GM18520 (cell line): ENCODE measurements around the gene HPS4.
"Not testable (repeated sequence)": the region's sequence is repeated elsewhere in the genome, so short reads cannot be mapped to it uniquely, and the experiment has no call there.

Source experiments
- ATAC-seq: cut with Tn5 transposase; IDR thresholded peaks from one replicate; pipeline ENCODE4 v1.9.1; 2021; ENCODE audit not compliant: unreplicated experiment

Gene HPS4

DNA sequence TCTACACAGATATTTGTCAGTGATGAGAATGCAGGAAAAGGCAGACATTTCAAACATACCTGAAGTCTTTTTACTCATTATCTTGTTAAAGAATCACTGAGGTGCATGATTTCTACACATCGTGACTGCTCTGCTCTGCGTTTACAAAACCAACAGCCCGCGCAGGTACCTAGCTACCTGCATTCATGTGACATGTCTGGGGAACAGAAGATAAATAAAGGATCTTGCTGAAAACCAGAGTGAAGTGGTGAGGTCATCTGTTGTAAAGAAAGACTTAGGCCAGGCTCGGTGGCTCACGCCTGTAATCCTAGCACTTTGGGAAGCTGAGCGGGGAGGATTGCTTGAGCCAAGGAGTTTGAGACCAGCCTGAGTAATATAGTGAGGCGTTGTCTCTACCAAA, 38.8 kb downstream of the HPS4 start:
- no peak for ATAC-seq

DNA sequence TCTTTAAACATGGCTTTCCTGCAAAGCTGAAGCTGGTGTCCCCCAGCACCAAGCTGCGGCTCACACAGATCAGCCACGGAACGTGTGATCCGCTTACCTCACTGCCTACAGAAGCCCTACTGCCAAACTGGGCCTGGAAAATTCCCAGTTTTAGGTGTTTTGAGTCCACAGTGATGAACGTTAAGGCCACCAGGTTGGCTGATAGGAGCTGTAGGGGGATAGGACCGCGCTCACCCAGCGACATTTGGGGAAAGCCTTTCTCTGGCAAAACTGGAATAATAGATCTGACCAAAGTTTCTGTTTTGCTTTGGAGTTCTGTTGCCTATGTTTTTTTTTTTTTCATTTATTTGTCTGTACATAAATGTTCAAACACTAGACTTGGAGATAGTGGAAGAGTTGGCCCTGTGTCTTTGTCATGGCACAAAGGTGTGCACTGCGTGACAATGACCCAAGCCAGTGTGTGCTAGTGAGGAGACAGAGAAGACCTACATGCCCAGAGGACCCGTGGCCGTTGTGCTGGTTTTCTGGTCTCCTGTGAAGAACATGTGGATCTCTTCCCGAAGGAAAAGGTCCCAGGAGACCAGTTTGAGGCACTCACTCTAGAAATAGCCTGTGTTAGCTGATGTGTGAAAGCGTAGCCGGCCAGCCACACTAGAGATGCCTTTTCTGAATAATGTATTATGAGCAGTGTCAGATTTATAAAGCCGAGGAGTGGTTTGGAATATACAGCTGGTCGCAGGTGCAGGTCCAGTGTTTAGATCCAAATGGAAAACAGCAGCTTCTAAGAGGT, 39.5 kb downstream of the HPS4 start:
- ATAC-seq = no peak

DNA sequence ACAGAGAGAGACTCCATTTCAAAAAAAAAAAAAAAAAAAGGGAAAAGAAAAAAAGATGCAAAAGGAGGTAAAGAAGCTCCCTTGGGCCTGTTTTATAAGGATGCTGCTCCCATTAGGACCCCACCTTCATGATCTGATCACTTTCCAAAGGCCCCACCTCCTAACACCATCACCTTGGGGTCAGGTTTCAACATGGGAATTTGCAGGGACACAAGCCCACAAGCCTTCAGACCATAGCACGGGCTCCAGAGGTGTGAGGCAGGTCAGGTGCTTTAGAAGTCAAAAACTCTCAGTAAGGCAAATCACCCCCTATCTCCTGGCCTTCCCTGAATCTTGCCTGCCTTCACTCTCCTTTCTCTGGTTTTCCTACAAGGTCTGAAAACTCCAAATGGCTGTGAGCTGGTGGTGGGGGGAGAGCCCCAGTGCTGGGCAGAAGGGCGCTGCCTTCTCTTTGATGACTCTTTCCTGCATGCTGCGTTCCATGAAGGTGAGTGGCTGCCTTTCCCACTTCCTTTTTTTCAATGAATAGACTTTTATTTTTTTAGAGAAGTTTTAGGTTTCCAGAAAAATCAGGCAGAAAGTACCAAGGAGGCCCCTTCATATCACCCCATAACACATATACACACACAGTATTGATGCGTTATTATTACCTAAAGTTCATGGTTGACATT, 41.4 kb downstream of the HPS4 start:
- ATAC-seq = no peak

DNA sequence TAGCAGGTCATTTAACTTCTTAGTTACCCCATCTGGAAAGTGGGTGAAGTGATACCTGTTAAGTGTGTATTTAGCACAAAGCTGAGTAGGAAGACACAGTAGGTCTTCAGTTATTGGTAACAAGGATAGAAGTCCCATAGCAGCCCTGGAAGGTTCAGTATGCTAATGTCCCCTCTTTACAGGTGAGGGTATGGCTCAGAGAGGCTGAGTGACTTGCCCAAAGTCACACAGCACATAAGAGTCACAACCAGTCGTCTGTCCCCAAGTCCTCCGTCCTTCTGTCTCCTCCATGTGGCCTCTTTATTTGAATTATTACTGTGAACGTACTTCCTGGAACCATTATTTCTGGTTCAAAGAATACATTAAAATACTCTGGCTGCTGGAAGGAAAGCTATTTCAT, 44.0 kb downstream of the HPS4 start:
- ATAC-seq = no peak

DNA sequence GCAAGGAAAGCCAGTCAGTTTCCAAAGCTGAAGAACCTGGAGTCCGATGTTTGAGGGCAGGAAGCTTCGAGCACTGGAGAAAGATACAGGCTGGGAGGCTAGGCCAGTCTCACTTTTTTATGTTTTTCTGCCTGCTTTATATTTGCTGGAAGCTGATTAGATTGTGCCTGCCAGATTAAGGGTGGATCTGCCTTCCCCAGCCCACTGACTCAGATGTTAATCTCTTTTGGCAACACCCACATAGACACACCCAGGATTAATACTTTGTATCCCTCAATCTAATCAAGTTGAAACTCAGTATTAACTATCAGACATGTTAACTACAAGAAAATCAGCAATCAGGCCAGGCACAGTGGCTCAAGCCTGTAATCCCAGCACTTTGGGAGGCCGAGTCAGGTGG, 44.8 kb downstream of the HPS4 start:
- ATAC-seq = not testable (repeated sequence)

DNA sequence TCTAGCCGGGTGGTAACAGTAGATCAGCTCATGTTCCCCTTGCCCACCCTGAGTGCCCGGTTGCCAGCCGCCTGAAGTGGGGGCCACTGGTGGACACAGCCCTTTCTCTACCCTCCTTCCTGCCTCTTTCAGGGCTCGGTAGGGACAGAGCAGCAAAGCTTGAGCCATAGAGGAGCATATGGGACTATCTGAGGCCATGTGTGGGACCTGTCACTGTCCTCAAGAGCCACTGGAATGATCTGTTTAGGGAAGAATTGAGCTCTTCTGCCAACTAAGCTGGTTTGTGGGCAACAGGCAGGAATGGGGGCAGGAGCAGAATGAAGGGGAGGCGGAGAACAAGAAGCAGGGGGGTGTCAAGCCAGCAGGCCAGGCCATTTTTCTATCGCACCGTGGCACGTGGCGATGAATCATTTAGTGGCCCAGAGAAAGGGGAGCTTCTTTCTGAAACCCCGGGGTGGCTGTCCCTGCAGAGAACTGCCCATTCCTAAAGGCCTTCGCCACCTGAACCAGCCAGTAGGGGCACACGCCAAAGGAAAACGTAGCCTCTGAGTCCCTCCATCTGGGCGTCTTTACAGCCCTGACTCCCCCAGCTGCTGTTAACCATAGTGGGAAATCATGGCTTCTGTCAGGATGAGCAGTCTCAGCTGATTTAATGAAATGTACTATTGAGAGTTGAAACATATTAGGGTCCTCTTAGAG, 45.7 kb downstream of the HPS4 start:
- no peak for ATAC-seq

DNA sequence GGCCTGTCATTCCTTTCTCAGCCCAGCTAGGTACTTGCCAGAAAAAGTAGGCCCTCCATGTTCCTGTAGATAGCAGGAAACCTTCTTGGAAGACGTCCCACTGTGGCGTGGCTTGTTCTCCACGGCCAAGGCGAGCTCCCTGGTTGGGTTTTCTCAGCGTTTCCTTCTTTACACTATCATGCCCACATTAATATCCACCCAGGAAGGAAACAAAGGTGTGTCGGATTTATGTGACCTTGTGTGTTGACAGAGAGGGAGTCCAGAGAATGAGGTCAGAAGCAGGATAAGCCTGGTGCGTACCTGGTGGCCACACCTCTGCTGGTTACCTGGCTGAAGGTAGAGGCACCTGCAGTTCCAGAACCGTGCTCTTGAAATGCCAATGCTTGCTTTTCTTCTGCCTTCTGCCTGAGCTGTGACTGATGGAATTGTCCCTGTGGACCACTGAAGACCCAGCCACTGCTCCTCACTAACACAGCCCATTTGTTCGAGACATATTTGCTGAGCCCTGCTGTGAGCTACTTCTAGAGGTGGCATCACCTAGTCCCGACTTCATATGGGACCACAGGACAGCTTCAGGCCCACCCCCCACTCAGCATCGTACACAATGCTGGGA, 46.6 kb downstream of the HPS4 start:
- ATAC-seq = no peak

DNA sequence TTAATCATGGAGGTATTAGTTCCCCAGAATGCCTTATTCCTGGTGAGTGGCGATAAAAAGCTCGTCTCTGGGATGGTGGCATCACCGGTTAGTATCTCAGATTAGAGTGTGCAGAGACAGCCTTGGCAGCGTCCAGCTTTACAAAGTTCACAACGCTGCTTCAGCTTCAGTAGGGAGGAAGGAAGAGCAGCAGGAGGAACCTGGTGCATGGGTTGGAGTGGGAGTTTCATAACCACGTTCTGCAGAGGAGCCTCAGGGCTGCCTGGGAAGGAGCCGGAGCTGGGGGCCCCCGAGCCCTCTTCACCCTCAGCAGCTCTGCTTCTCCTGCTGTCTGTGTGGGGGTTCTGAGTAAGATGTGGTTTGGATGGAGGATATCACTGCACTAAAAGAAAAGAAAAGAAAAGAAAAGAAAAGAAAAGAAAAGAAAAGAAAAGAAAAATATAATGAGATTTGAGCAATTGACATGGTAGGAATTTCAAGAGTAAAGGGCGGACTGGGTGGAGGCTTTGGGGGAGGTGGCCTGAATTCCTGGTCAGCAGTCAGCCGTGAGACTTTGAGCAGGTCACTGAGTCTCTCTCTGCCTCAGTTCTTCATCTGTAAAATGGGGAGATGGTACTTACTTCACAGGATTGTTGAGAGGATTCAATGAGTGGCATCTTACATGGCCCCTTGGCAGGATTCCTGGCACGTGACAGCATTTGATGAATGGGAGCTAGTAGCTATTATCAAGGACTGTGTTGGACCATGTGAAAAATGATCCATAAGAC, 48.1 kb downstream of the HPS4 start:
- no peak for ATAC-seq

DNA sequence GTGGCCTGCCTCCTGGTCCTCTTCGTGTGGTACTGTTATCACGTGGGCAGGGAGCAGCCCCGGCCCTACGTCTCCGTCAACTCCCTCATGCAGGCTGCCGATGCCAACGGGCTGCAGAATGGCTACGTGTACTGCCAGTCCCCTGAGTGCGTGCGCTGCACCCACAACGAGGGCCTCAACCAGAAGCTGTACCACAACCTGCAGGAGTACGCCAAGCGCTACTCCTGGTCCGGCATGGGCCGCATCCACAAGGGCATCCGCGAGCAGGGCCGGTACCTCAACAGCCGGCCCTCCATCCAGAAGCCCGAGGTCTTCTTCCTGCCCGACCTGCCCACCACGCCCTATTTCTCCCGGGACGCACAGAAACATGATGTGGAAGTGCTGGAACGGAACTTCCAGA, 49.8 kb downstream of the HPS4 start:
- no peak for ATAC-seq

DNA sequence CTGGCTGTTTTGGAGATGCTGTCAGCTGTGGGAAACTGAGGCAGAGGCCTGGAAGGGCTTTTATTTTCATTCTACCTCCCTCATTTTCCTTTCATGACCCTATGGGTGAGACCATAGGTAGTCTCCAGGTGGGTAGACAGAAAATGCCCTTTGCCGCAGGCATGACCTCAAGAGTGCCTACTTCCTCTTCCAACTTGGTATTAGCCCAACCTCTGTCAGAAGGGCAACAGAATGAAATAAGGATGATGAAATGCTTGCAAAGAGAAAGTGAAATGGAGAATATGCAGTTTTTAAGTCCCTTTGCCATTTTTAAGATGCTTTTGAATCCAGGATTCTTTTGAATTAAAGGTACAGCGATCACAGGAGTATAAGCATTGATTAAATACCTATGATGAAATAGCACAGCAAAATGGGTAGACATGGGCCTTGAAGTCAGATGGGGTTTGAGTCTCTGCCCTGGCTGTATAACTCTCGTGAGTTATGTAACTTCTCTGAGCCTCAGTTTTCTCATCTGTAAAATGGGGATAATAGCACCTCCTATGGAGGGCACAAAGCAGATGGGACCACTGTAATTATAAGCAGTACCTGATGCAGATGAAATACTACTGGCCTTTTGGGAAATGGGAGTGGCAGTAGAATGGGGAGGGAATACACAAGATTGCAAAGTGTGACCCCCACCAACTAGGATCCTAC, 50.8 kb downstream of the HPS4 start:
- ATAC-seq = peak; percentile 24

DNA sequence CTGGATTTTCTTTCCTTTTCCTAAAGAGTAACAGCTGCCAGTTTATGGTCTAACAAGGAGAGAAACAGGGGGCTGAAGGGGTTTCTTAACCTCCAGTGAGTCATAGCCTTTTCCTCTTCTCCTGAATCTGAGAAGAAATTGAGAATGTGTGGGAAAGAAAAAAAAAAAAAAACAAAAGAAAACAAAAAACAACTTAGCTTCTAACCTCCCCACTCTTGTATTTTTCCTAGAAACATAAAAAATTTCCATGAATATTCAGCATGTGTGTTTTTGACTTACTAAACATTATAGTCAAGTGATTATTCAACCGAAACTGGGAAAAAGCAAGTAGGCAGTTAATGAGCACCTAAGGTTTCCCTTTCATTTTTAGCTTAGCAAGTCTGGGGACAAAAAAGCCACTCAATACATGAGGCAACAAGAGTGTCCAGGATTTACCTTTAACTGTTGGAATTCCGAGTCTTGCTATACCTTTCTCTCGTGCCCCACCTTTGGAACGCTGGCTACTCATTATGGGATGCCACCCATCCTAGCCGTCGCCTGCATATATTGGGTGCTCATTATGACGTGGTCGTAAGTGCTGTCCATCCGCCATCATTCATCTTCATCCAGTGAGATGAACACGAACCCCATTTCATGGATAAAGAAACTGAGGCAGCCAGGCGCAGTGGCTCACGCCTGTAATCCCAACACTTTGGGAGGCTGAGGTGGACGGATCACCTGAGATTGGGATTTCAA, 52.2 kb downstream of the HPS4 start:
- ATAC-seq = no peak

DNA sequence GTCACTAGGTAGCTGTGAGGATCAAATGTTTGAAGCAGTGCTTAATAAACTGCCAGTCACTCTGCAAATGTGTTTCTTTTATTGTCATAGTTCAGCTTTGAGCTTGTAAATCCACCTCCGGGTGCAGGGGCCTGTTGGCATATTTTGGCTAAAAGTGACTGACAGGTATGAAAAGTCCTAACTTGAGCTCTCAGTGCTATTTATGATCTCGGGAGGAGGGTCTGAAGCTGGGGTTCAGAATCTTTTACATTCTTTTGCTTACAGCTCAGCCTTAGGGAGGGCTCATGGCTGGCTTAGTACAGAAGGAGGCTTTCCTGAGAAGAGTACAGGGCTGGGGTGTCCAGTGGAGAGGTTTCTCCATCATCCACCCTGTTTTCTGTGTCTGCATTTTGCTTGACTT, 53.0 kb downstream of the HPS4 start:
- ATAC-seq = no peak

DNA sequence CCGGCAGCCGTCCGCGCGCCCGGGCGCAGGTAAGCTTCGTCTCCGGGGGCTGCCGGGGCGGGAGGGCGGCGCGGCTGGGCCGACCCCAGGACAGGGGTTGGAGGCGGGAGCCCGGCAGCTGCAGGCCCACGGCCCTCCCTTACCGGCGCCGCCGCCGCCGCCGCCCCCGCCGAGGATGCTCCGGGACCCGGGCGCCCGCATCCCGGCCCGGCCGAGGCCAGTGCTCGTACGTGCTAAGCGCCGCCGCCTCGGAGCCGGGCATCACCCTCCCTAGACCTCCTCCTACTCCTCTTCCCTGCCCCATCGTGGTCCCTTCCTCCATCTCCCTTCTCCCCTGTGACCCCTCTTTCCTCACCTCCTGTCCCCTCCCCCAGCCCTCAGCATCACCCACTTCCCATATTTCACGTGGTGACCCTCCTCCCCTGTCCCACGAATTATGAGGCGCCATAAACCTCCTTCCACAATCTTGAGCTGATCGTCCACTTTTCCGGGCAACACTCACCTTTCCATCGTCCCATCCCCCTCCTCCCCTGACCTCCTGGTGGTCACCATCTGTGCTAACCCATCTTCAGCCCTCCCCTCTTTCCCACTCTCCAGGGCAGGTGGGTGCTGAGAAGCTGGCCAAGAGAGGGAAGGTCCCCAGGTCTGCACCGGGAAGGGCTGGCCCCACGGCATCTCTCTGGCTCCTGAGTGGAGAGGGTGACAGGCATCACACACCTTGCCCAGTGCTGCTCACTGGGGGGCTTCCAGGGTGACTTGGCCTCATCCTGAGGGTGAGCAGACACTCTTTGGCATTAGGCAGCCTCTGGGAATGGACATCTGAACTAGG, 53.9 kb downstream of the HPS4 start:
- peak; percentile 5 for ATAC-seq

DNA sequence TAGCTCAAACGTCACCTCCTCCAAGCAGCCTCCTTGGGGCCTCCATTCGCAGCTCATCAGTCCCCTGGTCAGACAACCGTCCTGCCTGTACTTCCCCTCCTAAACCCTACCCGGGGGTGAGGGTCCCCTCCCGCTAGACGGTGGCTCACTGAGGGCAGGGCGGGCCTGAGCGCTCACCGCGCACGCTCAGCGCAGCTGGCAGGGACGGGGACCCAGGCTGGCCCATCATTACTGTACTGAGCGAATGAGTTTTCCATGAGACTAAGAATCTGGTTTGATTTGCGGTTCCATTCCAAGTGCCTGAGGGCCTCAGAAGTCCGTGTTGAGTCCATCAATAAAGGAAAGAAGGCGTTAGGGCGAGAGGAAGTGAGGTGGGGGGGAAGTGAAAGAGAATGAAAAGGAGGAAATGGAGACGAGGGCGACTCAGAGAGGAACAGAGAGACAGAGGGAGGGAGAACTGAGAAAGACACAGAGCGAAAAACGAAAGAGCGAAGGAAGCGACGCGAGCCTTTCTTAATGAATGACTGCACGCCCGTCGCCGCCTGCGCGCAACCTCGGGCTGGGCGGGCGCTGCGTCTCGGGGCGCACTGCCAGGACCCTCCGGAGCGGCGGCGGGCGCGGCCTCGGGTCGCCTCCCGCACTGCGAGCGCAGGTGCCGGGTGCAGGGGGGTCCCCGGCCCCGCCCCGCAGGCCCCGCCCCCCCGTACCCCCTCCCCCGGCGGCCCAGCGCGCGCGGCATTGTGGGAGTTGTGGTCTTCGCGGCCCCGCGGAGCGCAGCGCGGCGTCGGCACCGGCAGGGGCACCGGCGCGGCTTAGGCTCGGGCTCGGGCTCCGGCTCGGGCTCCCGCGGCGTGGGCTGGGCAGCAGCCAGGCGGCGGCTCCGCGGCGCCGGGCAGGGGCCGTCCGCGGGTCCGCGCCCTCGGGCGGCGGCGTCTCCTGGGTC, 54.8 kb downstream of the HPS4 start, which contains the start of gene ASPHD2:
ASPHD2 (plus strand) TSS at position 746 of the 943 bp plus-strand sequence. CDS start 4,356 bp downstream, outside the sequence.
- ATAC-seq = peak; percentile 59

DNA sequence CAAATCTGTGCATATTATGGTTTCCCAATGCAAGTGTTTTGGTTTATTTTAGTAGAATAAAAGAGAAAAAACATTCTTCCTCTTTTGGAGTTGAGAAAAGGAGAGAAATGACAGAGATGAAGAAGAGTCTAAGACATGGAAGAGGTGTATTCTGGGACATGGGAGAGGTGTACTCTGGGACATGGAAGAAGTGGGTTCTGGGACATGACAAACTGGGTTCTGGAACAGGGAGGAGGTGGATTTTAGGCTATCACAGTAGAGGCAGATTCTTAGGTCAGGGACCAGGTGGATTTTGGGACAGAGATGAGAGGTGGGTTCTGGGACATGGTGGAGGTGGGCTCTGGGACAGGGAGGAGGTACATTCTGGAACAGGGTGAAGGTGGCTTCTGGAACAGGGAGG, 56.7 kb downstream of the HPS4 start:
- no peak for ATAC-seq

DNA sequence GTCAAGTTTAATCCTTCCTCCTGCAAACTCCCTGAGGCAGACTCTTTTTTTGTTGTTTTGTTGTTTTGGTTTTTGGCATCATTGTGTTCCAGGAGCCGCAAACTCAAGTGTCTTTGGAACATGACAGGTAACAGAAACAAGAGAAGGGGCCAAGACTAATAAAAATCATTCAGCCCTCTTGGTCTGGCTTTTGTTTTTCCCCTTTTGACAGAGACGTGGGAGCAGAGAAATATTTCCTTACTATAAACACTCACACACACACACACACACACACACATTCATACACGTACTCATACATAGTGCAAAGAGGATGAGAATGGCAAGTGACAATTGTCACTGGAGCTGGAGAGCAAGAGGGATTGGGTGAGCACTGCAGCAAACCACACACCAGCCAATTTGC, 65.0 kb downstream of the HPS4 start:
- no peak for ATAC-seq

DNA sequence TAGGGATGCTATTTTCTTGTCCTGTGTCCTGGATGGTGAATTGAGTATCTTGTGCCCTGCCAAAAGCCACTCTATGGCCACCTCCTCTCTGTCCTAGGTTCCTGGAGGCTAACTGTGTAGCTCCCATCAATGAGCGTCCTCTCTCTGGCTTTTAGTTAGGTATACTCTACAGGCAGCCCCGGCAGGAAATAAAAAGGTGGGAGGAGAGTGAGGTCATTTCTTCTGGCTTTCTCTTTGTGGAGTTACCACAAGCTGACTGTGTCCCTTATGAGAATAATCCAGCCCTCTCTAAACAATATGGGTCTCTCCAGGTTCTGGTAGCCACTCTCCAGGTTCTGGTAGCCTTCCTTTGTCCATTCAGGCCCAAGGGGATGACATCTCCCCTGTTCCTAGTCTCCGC, 66.2 kb downstream of the HPS4 start:
- no peak for ATAC-seq
